ENCODE data around the gene LSP1. TPM values are rescaled to one million over a fixed set of nuclear protein-coding genes. Genes with fewer than 3 reads are reported as not detected.

Gene LSP1
- total RNA-seq, 1 donor from 2014 or later, result not detected

DNA sequence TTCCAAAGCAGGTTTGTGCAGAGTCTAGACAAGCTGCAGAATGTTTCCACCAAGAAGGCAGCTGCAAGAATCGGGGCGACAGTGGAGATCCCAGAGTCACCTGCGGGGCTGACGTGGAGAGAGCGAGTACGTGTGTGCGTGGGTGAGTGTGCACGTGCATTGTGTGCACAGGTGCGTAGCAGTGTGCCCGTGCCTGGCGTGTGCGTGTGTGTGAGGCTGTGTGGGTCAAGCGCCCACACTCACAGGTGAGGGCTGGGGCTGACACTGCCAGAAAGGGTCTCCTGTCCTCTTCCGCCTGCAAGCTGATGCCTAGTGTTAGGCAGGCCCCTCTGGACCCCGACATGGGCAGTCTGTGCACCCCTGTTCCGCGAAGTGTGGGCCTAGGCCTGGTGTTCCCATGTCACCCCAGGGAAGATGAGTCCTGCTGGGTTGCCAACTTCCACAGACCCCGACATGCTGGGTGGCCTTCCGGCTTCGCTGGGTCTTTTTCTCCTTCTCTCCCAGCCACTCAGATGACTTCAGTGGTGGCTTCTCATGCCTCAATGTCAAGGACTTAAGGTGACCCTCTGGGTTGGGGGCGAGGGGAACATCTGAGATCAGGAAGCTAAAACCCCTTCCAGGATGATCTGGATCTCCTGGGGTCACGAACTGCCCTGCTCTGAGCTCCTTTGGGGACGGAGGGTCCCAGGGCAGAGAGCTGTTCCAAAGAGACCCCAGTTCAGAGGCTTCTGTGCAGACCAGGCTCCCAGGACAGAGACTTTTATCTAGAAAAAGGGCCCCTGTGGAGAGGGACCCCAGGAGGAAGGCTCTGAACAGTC, 28.5 kb upstream of the LSP1 start:
- DNase-seq (ENCODE audit: low read depth), result no peak

DNA sequence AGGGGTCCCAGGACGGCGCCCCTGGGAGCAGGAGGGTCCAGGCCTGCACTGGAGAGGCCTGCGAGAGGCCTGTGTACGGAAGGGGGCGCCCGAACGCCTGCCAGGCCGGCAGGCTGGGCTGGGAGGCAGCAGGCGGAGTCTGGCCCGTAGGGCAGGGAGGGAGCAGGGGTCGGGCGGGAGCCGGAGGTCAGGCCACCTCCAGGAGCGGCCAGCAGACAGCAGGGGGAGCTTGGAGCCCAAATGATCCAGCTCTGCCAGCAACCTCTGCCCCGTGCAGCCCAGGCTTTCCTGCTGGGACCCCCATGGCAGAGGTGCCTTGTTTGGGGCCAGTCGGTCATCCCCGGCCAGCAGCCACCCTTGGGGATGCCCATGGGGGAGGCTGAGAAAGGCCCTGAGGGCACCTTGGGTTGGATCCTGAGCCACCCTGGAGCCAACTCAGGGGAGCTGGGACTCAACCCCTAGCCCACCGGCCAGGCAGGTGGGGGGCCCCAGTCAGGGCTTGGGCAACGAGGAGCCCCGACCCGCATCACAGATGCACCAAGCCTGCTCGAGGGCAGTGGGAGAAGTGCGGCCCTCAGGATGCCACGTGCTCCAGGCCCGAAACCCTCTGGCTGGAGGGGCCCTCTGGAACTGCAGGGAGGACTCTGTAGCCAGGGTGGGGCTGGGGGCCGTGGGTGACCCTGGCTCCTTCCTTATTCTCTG, 27.7 kb upstream of the LSP1 start:
- no peak for DNase-seq (ENCODE audit: low read depth)

DNA sequence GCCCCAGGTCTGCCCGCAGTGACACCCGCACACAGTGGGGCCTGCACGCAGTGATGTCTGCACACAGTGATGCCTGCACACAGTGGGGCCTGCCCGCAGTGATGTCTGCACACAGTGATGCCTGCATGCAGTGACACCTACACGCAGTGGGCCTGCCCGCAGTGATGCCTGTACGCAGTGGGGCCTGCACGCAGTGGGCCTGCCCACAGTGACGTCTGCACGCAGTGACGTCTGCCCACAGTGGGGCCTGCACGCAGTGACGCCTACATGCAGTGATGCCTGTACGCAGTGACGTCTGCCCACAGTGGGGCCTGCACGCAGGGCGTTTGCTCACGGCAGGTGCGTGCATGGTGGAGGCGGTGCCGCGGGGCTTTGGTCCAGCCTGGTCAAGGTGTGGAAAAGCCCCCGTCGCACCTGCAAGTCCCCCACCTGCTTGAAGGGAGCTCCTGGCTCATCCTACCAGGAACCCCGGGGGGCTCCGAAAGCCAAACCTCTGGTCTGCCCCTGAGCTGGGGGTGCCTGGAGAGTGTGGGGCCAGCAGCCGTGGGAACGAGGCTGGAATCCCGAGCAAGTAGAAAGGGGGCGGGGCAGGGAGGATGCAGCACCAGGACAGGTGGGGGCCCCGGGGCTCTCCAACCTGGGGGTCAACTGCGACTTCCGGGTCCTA, 27.0 kb upstream of the LSP1 start:
- DNase-seq (ENCODE audit: low read depth), result no peak

DNA sequence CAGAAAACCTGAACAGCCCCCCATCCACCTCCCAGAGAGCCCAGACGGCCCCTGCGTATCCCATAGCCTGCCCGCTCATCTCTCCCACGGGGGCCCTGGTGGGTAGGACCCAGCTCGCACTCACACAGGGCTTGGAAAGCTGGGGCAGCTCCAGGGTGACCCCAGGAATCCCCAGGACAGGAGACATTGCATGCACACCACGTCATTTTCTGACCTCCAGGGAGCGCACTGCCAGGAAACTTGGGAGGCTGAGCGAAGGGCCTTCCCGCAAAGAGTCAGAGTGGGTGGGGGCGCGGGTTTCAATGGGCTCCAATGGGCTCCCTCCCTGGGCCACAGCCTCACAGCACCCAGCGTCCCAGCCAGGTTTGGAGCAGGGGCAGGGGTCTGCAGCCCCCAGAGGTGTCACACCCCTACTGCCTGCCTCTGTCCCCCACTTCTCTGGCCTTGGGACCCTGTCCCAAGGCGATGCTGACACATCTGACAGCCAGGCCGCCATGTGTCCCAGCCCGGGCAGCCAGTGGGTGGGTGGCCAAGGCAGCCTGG, 26.3 kb upstream of the LSP1 start:
- no peak for DNase-seq (ENCODE audit: low read depth)

DNA sequence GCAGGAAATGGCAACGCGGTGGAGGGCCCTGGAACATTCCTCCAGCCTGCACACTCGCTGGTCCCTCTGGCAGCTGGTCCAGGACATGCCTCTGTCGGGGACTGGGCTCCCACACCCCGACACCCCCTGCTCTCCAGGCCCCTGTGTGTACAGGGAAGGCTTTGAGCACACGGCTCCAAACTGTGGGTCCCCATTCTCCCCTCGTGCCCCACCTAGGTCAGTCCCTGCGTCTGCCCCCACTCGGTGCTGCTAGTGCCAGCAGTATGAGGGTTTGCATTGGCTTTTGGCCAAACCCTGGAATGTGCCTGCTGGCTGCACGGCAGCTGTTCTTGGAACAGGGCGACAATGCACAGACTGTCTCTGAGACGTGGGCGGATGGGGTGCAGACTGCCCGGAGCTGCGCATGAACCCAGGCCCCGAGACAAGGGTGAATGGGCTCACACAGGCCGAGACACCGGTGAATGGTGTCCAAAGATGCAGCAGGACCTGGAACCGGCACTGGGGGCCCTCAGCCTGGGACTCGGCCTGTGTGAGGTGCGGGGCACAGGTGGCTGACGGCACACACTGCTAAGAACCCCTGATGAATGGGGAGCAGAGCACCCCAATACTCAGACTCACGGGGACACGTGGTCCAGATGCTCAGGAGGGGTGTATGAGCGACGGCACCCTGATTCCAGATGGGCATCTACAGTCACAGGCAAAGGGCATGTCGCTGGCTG, 25.6 kb upstream of the LSP1 start:
- peak; percentile 83 for DNase-seq (ENCODE audit: low read depth)

DNA sequence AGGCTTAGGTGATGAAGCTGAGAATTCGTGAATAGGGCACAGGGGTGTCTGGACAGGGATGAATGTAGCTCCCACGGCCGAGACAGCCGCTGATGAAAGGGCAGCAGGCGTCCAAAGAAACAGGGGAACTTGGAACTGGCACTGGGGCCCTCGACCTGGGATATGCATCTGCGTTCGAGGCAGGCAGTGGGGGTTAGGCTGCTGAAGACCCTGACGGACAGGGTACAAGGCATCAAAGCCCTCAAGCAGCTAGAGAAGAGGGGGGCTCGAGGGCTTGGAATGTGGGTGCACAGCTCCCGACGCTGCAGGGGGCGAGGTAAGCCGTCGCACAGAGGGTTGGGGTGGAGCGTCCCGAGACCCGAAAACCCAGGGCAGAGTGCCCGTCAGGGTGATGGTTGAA, 25.0 kb upstream of the LSP1 start:
- no peak for DNase-seq (ENCODE audit: low read depth)

DNA sequence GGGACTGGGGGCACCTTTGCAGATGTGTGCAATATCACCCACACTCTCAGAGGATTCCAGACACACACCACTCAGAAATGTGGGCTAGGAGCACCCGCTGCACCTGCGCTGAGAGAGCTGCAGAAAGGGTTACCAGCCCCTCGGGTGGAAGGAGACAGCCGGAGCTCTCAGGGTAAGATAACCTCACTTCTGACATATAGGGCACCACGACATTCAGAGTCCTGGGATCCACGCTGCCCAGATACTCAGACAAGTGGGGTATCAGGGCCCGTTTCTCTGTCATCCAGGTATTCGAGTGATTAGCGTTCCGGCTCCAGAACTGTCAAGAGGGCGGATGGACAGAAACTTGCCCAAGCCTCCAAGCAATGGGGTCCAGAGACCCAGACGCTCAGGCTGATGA, 24.3 kb upstream of the LSP1 start:
- DNase-seq (ENCODE audit: low read depth), result no peak

DNA sequence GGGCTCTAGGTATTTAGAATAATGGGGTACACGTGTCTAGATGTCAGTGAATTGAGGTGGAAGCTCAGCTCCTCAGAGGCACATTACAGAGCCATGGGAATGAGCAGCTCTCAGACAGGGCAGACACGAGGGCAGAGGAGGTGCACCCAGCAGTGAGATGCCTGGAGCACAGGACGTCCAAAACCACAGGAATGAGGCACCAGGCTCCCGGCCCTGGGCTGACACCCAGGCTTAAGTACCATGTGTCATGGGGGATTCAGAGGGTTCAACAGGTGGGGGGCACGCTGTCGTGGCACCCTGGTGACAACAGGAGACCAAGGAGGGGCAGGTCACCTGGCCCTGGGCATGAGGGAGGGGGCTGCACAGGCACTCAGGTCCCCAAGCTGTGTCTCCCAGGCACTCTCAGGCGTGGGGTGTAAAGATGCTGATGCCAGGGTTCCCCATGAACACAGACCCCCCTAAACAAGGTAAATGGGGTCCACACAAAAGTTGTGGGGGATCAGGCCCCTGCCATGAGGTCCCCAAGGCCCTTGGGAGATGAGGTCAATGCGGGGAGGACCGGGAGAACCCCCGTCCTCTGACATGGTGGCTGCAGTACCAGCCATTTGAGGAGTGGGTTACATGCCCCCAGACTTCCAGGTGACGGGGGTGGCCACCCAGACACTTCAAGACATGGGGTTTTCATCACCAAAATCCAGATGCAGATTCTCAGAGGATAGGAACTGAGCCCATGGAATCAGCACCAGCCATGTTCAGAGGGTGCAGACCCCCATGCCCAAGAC, 23.7 kb upstream of the LSP1 start:
- peak; percentile 70 for DNase-seq (ENCODE audit: low read depth)

DNA sequence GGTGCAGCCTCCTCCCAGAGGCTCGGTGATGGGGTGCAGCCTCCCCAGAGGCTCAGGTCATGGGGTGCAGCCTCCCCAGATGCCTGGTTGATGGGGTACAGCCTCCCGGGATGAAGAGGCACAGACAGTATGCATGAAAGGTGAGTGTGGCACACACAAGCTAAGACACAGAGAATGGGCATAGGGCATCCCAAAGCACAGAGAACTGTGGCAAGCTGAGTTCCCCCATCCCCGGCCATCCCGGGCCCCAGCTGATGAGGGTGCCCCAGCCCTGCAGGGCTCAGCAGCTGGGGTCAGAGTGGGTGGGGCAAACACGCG, 22.9 kb upstream of the LSP1 start:
- no peak for DNase-seq (ENCODE audit: low read depth)

DNA sequence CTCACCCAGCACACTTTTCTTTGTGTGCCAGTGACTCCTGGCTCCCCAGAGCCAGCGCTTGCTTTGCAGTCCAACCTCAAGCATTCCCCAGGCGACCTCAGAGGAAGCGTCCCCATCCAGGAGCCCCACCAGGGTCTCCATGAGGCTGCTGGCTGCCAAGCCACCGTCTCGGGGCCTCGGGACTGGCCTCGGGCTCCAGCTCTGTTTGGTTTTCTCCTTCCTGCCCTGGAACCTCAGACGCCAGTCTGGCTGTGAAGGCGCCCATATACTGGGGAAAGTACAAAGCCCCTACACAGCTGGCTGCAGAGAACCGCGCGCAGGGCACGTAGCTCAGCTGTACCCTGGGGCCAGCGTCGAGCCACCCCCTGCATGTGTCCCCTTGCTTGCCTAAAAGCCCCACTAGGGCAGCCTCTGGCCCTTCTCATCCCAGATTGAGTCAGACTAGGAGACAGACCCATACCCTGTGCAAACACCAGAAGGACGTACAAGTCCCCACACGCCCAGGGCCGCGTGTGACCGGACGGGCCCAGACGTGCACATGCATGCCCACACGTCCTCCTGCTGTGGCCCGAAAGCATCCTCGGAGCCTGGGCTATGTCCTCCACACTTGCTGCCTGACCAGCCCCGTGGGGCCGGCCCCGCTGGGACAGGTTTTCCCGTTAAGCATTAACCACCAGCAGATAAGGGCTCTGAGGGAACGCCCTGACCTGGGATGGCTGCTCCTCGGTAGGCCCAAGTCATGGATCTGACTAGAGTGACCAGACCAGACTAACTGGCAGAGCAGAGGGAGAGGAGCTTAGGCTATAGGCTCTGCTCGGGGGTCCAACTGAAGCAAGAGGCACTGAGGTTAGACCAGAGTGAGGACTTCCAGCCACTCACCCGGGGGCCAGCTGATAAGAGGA, 22.3 kb upstream of the LSP1 start:
- no peak for DNase-seq (ENCODE audit: low read depth)

DNA sequence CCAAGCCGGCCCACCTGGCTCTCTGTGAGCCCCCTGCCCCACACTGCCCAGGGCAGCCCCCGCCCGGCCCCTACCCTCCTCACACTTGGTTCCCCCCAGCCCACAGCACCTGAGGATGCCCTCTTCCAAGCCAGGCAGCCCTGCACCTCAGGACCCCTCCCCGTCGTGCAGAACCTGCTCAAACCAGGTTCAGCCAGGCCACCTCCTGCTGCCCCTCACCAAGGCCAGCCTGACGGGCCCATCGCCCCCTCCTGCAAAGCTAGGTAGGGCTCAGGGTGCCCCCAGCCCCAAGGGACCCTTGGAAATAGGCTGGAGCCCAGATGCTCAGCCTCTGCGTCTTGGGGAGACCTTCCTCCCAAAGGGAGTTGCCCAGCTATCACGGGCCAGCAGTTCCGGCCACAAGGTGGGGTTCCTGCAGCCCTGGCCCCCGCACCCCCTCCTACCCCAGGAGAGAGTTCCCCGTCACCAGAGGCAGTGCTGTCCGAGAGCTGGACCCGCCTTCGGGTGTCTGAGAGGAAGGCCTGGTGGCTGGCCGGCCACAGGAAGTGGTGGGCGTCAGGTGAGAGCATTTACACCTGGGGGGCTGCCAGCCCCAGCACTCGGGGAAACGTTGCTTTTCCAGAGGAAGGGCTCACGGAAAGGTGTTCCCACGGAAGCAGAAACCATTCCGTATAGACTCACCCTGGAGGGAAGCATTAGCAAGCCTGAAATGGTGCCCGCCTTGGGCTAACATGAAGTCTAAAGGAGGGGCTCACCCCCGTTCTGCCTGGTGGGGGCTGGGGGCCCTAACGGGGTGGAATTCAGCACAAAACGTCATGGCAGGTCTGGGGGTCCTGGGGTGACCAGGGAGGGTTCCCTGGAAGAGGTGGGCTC, 21.3 kb upstream of the LSP1 start:
- no peak for DNase-seq (ENCODE audit: low read depth)

DNA sequence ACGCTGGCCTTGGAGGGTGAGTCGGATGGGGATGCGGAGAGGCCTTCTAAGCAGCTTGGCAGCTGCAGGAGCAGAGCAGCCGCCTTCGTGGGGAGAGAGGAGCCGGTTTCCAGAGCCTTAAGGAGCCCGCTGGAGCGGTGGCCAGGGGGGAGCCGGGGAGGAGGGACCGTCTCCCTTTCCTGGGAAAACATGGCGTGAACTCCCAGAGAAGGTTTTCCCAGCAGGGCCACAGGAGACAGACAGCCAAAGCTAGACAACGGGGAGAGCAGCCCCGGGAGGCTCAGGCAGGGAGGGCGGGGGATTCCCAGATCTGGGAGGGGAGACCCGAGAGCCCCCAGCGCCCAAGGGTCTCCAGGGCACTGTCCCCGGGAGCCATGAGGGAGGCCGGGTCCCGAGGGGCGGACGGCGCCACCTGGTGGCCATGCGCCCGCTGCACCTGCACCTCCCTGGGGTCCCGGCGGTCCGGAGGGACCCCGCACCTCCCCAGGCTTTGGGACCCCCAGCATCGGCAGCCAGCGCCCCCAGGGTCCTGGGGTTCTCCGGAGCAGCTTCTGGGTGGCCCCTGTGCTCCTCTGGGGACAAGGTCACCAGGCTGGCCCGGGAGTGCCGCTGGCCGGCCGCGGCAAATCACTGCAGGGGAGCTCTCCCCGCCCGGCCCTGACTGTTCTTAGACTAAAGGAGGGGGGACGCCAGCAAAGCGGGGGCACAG, 20.5 kb upstream of the LSP1 start:
- DNase-seq (ENCODE audit: low read depth), result no peak

DNA sequence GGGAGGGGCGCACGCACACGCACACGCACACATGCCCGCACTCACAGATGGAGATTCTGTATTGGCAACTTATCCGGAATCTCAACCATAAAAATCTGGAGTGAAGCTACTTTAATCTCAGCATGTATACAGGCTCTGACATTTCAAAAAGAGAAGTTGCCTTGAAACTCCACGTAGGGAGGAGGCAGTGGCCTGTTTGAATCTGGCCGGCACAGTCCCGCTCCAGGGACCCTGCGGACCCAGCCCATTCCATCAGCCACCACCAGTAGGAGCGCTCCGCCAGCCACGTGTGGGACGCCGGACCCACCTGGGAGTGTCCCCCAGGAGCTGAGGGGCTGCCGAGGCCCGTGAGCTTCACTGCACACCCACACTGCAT, 20.0 kb upstream of the LSP1 start:
- no peak for DNase-seq (ENCODE audit: low read depth)

DNA sequence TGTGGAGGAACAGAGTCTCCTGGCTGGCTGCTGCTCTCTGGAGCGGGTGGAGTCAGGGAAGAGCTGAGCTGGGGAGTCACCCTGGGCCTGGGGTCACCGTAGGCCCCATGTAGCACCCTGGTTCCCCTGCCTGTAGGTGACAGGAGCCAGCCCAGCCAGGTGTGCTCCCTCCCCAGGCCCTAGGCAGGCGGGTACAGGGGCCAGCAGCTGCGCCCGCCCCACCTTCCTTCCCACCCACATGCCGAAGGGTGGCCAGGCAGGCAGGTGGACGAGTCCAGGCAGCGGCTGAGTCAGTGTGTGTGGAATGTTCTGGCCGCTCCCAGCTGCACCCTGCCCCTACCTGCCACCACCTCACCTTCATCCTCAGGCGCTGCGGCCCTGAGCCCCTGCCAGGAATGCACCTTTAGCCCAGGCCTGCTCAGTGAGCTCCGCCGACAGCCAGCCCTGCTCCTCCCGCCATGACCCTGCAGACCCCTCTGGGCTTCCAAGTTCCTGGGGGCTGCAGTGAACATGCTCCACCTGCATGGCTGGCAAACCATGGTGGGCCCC, 18.7 kb upstream of the LSP1 start:
- DNase-seq (ENCODE audit: low read depth), result peak; percentile 50

DNA sequence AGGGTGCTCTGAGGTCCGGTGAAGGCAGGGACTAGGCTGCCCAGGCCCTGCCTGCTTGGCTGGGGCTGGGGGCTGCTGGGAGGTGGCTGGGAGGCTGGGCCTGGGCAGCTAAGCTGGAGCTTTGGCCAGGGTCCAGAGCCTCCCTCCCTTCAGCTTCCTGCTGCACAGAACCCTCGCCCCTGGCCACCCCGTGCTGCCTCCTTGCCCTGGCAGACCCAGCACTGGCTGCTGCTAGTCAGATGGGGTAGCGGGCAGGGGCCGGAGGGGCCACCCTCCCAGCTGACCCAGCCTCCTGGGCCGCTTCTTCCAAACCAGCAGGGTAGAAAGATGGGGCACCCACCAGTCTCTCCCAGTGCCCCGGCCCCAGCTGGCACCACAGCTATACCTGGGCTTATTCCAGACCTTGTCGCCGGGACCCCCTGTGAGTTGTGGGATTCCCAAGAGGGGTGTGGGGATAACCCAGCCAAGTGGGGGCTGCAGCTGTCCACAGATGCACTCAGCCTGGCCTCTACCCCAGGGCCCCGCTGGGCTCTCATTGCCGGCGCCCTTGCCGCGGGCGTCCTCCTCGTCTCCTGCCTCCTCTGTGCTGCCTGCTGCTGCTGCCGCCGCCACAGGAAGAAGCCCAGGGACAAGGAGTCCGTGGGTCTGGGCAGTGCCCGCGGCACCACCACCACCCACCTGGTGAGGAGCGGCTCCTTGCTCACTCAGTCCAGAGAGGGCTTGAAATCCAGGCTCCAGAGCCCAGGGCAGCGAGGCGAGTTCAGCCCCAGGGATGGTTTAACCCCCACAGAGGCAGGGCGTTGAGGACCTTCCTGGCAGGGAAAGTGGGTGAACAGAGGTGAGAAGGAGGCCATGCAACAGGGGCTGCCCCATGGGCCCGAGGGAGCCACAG, 17.9 kb upstream of the LSP1 start, which contains the start of gene SYT8:
TSS of gene SYT8 (plus strand) at position 212 of the 892 bp plus-strand sequence. CDS start at position 328, 116 bp downstream.
- no peak for DNase-seq (ENCODE audit: low read depth)

DNA sequence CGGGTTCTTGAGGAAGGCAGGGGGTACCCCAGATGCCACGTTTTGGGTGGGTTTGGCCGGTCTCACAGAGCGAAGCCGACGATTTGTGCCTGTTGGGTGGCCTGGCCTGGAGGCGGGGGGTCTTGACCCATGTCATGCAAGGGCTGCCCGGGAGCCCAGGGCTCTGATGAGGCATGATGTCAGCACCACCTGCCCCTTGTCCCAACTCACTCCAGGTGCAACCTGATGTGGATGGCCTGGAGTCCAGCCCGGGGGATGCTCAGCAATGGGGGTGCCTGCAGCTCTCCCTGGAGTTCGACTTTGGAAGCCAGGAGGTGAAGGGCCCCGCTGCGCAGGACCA, 17.2 kb upstream of the LSP1 start:
- no peak for DNase-seq (ENCODE audit: low read depth)
